ENCODE data around the gene EPB41. TPM values are rescaled to one million over a fixed set of nuclear protein-coding genes. Genes with fewer than 3 reads are reported as not detected.

The EPB41 gene
- 10 to 100 TPM; 16.7 to 30.8 (median 21.7) TPM for total RNA-seq

DNA sequence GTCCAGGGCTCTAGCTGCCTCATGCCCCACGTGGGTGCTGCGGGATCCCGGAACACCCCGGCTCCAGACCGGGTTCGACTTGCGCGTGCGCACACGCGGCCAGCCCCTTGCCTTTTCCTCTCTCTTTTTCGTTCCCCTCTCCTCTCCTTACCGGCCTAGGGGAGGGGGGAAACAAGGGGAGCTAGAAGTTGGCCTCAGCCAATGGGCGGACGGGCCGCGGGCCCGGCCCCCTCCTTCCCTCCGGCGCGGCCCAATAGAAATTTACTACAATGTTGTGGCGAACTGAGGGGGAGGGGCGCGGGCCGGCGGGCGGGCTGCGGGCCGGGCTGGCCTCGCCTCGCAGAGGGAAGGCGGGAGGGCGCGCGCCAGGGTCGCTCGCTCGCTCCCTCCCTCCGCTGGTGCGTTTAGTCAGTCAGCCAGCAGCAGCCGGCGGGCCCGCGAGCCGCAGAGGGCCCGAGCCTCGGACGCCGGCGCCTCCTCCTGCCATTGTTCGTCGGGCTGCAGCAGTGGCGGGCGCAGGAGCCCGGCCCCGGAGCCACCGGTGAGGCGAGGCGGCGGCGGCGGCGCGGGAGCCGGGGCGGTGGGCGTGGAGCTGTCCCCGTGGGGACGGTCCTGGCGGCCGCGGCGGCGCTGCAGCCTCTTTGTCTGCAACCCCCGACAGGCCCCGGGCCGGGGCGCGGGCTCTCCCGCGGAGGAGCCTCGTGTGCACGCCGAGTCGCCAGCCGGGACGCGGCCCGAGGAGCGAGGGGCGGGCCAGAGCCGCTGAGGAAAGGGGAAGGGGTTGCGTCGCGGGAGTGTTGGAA, at the start of gene EPB41:
EPB41 (plus strand) TSS at position 342 of the 803 bp plus-strand sequence. CDS start 72,869 bp downstream, outside the sequence.
- Histone ChIP-seq H3K4me1 (peaks cover 0 to 21% (median 4%) of the 10 kb centered on the region in 3 donors), H3K36me3 (no peaks in the 10 kb centered on the region), H3K9me3 (no peaks in the 10 kb centered on the region), H3K27ac (peak within 1 kb of the TSS; percentile 7 to 81 (median 74)), H3K4me3 (peak within 1 kb of the TSS; percentile 47 to 93), H3K27me3 (no peaks in the 10 kb centered on the region)
- 1% methylated on average over 11 of the region's 95 CpGs; no CpG with 5 or more reads in 1 of the 2 donors for WGBS, 2 donors (ENCODE audit: low coverage in 1 of 2)
- ATAC-seq: peak; percentile 96
- TF ChIP-seq POLR2A (IDR thresholded peaks at IDR 0.05) (peak in 1 of 2 donors; percentile 39), EP300 (IDR thresholded peaks at IDR 0.05) (no peak), POLR2AphosphoS5 (IDR thresholded peaks at IDR 0.05) (no peak), CTCF (IDR thresholded peaks at IDR 0.05) (no peak)

DNA sequence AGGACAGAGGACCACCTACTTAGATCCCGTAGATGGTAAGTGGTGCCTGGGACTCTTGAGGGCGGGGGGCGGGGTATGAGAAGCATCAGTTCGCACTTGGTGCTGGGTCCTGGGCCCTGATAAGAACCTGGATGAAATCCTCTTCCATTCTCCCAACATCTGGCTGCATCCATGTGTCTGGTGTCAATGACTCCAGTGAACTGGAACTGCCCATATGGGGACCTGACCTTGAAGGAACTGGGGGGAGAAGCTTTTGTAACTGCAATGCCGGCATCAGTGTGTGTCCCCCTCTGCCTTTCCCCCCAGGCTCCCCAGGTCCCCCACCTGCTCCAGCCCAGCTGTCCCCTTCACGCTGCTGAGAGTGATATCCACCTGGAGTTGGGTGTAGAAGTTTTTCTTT, 49.7 kb upstream of the EPB41 start:
- WGBS, 2 donors (ENCODE audit: low coverage in 1 of 2): 29 to 60% methylated on average over 1 to 2 of the region's 6 CpGs
- no peaks in the 10 kb centered on the region for H3K9me3 ChIP-seq
- TF ChIP-seq EP300 (IDR thresholded peaks at IDR 0.05): no peak
- no peak for TF ChIP-seq CTCF (IDR thresholded peaks at IDR 0.05)
- TF ChIP-seq POLR2AphosphoS5 (IDR thresholded peaks at IDR 0.05): no peak

GRCh38 chr1:28865997-28866650, 48.2 kb upstream of the EPB41 start:
- Histone ChIP-seq H3K27ac (no peak overlapping the region), H3K27me3 (peaks cover 58% of the 10 kb centered on the region), H3K4me1 (no peaks in the 10 kb centered on the region), H3K36me3 (no peaks in the 10 kb centered on the region), H3K9me3 (no peaks in the 10 kb centered on the region), H3K4me3 (no peak overlapping the region)
- TF ChIP-seq POLR2A (IDR thresholded peaks at IDR 0.05): no peak
- TF ChIP-seq EP300 (IDR thresholded peaks at IDR 0.05): no peak
- no peak for TF ChIP-seq POLR2AphosphoS5 (IDR thresholded peaks at IDR 0.05)
- no peak for TF ChIP-seq CTCF (IDR thresholded peaks at IDR 0.05)
- ATAC-seq: no peak
- WGBS, 2 donors (ENCODE audit: low coverage in 1 of 2): 67 to 90% methylated on average over 4 to 10 of the region's 10 CpGs

More for the DNA sequence above, 49.7 kb upstream of the EPB41 start:
- Histone ChIP-seq H3K27ac (no peak overlapping the region), H3K27me3 (peaks cover 46% of the 10 kb centered on the region), H3K4me3 (no peak overlapping the region), H3K36me3 (no peaks in the 10 kb centered on the region), H3K4me1 (no peaks in the 10 kb centered on the region)
- no peak for ATAC-seq

GRCh38 chr1:28867850-28868249, 46.5 kb upstream of the EPB41 start:
- H3K36me3 ChIP-seq: no peaks in the 10 kb centered on the region
- H3K4me1 ChIP-seq: no peaks in the 10 kb centered on the region
- WGBS, 2 donors (ENCODE audit: low coverage in 1 of 2): 43 to 61% methylated on average over 1 to 3 of the region's 3 CpGs
- no peak overlapping the region for H3K27ac ChIP-seq
- H3K9me3 ChIP-seq: no peaks in the 10 kb centered on the region
- TF ChIP-seq POLR2A (IDR thresholded peaks at IDR 0.05): no peak
- peaks cover 68% of the 10 kb centered on the region for H3K27me3 ChIP-seq
- no peak for ATAC-seq
- H3K4me3 ChIP-seq: no peak overlapping the region

- no peak for TF ChIP-seq POLR2AphosphoS5 (IDR thresholded peaks at IDR 0.05)
- no peak for TF ChIP-seq CTCF (IDR thresholded peaks at IDR 0.05)
- TF ChIP-seq EP300 (IDR thresholded peaks at IDR 0.05): no peak
- no peak for TF ChIP-seq POLR2A (IDR thresholded peaks at IDR 0.05)
- Histone ChIP-seq H3K4me1 (no peaks in the 10 kb centered on the region), H3K27me3 (peaks cover 54% of the 10 kb centered on the region), H3K4me3 (no peak overlapping the region), H3K27ac (no peak overlapping the region), H3K36me3 (no peaks in the 10 kb centered on the region), H3K9me3 (no peaks in the 10 kb centered on the region)
- 93% methylated on average over 3 of the region's 5 CpGs; no CpG with 5 or more reads in 1 of the 2 donors for WGBS, 2 donors (ENCODE audit: low coverage in 1 of 2)
- ATAC-seq: no peak
Observed at GRCh38 chr1:28869952-28870351, 44.4 kb upstream of the EPB41 start.
